Sciatic nerve (tissue), 2 donors: Measurements from ENCODE around the gene CFAP100. TPM values are rescaled to one million over a fixed set of nuclear protein-coding genes. Genes with fewer than 3 reads are reported as not detected.
A peak's percentile ranks its signal among the peaks of the same experiment; 100 is the strongest.

Source experiments
- ATAC-seq: fragments of 200-7000 bp; cut with Tn5 transposase; one replicate; pipeline ENCODE4 v1.9.1; 2020; ENCODE audit warnings: mild to moderate bottlenecking, moderate library complexity
- DNase-seq: peaks from one replicate; pipeline ENCODE4 v3.0.0-alpha.2; 2020; ENCODE audit warnings: low spot score
- intact Hi-C: fragments of 100-400 bp; cut with DNase I; formaldehyde crosslinking; loops from one replicate; pipeline ENCODE4 v1.14.2; 2022
- total RNA-seq: library from RNA; stranded (reverse); fragmentation: NEBNext Ultra II Directional; extraction: Animal tissue kit (Norgen Biotek cat#: 25700); gene quantifications from one replicate; pipeline ENCODE4 v1.2.1, GENCODE V29; 2021
- donor health status: DM: no; HTN: no; CAD: no.
- donor health status: DM: no; HTN: no; CAD: no.

The CFAP100 gene
- total RNA-seq, 1 donor from 2014 or later = 1.5 TPM

DNA sequence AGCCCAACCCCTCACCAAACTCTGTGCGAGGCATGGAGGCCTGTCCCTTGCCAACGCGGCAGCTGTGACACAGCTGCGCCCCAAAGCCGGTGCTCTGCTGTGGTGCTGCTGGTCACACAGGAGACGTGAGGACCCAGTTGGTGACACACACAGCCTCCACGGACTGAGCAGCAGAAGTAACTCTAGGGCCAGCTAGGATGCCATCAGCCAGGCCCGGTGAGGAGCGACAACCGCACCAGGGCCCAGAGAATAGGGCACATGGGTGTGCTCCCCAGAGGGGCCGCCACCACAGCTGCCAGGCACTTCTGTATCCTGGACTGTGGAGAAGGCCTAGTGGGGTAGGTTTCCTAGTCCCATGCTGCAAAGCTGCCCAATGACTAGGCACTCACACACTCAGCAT is 70.3 kb downstream of the CFAP100 start:
- peak; percentile 34 for DNase-seq
- intact Hi-C loops = no loop called here
- no peak for ATAC-seq

DNA sequence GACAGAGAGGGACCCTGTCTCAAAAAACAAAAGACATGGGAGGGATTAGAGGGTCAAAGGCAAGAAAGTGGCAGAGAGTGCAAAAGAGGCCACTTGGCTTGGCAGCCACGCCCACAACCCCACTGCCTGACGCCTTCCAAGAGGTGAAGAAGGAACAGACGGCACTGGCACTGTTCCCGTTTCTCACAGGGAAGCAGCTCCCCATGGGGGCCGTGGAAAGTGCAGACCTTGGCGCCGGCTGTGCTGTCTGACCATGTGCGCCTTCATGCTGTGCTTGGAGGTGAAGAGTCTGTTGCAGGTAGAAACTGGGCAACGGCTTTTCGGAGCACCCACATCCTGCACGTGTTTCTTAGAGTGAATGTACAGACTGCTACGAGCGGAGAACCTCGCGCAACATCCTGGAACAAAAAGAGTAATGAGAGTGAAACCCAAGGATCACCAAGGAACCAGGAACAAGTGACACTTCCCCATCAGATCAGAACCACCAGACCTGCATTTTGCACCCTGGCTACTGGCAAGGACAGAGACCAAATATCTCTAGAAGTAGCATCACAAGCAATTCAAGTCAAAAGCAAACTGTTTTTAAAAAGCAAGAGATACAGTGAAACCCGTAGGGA is 71.3 kb downstream of the CFAP100 start:
- intact Hi-C loops = no loop called here
- ATAC-seq (no peak), DNase-seq (peak; percentile 66)

DNA sequence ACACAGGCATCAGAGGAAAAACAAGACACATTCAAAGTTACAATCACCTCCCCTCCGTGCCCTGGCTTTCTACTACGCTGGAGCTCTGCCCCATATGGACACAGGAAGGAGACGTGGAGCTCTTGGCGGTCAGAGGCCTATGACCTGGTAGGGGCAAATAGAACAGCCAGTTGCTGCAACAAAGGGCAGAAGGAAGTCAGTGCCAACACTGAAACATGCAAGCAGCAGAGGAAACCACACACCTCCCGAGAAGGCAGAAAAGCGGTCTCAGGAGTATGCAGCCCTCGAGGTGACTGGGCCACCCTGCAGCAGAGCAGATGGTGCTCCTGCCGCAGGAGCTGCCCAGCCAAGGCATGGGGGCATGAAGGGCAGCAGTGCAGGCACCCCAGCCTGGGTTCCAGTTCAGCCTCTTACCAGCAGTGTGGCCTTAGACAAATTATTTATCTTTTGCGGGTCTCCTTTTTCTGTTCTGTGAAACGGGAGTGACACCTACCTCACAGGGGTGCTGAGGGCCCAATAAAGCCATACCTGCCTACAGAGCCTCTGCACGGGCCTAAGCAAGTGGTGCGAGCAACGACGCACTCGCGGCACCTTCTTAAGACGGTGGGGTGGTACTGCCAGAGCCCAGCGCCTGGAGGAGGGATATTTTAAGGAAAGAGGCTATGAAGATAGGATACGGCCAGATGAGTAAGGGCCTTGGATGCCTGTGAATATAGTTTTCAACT is 72.3 kb downstream of the CFAP100 start:
- ATAC-seq (no peak), DNase-seq (peak; percentile 48)
- intact Hi-C loops = no loop called here

DNA sequence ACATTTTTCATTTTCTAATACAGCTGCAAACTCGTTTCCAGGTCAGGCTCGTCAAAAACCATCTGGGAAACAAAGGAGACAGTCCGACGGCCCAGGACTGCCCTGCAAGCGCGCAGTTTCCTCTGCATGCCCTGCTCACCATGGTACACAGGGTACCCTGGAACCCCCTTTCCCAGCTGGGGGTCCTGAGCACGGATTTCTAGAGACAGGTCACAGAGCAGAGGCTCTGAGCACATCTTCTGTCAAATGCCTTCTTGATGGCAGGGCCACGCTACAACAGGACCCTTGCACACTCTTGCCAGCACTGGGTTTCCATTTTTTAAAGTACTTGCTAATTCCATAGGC is 72.9 kb downstream of the CFAP100 start:
- DNase-seq (peak; percentile 42), ATAC-seq (no peak)
- intact Hi-C loops = no loop called here

DNA sequence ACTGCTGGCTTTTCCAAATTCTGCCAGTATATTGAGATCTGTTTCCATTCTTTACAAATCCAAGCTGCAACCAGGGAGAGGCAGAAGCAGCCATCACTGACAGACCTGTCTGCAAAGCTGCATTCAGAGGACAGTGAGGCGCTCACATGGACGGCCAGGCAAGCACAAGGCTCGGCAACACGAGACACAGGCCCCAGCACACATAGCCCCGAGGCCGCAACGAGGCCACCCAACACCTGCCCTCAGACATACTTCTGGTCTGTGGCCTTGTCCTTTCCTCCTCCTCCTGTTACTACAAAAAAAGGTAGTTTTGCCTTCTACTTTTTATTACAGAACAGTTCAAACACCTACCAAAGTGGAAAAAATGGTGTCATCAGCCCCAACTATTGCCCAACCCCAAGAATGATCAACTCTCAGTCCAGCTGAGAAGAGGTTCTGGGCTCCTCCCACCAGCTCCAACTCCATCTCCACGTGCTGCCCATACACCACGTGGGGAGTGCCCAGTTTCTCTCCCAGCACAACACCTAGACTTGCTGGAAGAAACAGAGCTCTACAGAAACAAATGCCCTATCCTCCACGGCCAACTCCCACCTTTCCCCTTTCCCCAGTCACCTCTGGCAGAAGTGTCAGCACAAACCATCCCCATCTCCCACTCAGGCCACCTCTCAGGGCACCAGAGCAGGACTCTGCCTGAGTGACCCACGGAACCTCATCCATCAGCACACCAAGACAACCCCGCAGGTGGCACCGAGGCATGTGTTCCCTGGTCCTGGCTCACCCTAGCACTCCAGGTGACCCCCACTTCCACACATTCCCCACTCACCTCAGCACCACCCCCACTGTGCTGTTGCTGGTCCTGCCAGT is 73.6 kb downstream of the CFAP100 start:
- DNase-seq (peak; percentile 49), ATAC-seq (no peak)
- intact Hi-C loops = no loop called here

DNA sequence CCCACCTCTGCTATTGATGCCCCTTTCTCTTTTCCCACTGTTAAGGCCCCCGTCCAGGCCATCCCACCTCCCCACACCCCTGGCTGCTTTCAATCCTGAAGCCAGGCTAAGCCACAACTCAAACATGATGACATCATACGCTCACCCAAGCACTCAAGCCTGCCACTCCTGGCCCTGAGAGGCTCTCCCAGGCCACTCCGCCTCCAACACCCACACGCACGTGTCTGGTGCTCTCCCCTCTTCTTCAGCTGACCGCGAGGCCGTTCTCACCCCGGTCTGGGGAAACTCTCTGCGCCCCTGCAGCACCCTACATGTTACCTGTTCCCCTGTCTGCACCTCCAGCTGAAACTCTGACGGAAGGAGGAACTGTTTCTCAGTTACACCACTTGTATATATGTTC is 74.8 kb downstream of the CFAP100 start:
- DNase-seq (peak; percentile 50), ATAC-seq (no peak)
- intact Hi-C loops = no loop called here

DNA sequence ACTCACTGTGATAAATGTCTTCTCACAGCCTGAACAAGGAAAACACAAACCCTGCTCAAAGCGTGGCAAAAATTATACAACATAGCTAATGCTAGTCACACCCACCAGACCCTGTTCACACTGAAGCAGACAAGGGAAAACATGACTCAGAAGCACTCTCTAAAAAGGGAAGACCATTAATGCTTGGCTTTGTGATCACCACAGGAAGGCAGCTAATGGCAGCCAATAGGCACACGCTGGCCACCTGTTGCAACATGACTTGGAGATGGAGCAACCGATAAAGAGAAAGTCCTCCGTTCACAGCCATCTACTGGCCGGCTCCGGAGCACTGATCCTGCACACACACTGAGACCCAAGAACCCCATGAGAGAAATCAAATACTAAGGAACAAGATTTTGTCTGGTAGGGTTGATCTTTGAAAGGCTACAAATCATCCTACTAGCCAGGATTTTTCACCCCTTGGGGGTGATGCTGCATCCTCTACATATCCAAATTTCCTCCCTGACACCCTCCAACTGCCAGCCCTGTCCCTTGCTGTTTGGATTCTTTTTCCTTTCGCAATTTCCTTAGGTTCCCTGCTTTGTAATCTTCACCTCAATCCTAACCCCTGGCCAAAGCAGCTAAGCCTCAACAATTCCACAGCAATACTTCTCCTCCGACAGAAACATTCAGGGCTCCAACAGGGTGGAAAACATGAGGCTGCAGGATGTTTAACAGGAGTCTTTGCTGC is 77.7 kb downstream of the CFAP100 start:
- DNase-seq (peak; percentile 76), ATAC-seq (peak; percentile 60)
- intact Hi-C loops = no loop called here

DNA sequence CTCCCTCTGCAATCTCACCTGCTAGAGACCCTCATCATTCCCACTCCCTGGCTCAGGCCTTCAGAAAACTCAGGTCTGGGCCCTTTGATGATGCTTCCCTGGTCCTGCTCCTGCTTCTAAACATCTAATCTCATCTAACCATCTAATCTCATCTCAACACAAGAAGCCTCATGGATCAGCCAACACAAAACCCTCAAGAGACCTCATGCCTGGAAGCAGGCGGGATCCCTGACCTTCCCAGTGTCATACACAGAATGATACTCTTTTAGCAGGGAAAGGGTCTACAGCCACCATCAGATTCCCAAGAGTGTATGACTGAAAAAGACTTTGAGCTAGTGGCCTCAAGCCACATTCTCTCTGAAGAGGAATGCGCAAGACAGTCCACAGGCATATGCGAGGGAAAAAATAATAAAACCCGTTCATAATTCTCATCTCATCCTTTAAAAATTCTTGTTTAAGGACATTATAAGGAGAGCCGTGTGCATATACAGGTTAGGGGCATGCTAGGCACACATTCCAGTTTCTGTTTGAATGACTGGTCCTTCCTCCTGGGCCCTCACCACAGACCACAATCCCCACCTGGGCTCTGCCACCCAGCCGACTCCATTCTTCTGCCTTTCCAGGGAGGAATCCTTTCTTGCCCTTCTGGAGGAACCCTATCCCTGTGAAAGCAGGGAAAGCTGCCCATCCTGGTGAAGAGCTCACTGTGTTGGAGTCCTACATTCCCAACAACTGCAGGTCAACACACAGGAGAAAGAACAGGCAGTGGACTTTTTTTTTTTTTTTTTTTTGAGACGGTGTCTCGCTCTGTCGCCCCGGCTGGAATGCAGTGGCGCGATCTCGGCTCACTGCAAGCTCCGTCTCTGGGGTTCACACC is 78.8 kb downstream of the CFAP100 start:
- DNase-seq (no peak), ATAC-seq (no peak)
- intact Hi-C loops = loop anchor here (1.0 kb wide), 1 partner anchor 40 kb away; no protein-coding TSS in a partner anchor

DNA sequence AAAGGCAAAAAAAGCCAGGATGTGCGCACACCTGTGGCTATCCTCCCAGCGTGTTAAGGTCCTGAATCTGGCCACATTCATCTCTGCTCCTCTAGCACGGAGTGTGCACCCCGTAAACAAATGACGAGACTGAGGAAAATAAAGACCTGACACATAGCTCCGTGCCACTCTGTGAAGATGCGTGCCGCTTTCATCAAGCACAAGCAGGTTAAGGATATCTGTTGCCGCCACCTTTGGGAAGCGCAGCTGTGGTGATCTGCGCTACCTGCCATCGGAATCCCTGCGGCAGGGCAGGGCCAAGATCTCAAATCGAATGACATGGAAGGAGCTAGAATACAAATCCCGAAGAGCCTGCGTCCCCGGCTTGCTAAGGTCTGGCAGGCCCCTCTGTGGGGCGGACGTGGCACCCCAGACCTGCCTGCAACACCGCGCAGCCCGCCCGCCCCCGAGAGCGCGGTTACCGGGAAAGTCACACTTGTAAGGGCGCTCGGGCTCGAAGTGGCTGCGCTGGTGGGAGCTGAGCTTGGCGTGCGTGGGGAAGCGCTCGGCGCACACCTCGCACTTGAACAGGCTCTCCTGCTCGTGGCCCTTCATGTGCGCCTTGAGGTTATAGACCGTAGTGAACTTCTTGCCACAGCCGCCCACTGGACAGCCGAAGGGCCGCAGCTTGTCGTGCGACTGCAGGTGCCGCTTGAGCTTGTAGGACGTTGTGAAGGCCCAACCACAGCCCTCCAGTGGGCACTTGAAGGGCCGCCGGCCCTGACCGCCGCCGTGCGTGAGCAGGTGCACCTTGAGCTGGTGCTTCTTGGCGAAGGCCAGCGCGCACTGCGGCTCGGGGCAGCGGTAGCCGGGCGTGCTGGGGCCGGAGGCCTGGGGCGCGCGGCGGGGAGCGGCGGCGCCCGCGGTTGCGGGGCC is 80.0 kb downstream of the CFAP100 start:
- DNase-seq = peak; percentile 67
- no peak for ATAC-seq
- intact Hi-C loops = loop anchor here (1.0 kb wide), 1 partner anchor 41 kb away; no protein-coding TSS in a partner anchor

DNA sequence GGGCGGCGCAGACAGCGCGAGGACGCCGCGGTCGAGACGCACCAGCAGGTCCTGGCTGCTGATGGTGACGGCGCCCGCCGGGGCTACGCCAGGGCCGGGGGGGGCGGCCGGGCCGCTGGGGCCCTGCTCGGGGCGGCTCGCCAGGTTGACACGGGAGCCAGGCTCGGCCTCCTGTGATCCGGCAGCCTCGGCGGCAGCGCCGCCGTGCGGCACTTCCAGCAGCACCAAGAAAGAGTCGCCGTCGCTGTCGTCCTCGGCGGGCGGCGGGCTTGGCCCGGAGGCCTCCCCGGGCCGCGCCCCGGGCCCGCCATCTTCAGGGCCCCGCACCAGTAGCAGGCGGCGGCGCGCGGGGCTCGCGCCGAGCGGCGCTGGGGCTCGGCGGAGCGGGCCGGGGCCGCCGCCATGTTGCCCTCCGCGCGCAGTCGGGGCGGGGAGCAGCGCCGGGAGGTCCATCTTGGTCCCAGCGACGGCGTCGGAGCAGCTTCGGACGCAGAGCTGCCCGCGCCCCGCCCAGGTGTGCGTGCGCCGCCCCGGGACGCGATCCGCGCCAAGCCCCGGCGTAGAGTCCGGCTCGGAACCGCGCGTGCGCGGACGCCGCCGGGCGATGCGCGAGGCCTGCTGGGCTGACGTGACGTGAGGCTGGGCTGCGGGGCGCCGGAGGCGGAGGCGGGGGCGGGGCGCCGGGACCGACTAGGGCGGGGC is 80.9 kb downstream of the CFAP100 start, which contains the start of gene ZXDC:
TSS of gene ZXDC (minus strand) at position 479 of the 702 bp plus-strand sequence. CDS start at position 453, 26 bp downstream.
- ATAC-seq (peak; percentile 91), DNase-seq (peak; percentile 96)
- intact Hi-C loops = no loop called here

DNA sequence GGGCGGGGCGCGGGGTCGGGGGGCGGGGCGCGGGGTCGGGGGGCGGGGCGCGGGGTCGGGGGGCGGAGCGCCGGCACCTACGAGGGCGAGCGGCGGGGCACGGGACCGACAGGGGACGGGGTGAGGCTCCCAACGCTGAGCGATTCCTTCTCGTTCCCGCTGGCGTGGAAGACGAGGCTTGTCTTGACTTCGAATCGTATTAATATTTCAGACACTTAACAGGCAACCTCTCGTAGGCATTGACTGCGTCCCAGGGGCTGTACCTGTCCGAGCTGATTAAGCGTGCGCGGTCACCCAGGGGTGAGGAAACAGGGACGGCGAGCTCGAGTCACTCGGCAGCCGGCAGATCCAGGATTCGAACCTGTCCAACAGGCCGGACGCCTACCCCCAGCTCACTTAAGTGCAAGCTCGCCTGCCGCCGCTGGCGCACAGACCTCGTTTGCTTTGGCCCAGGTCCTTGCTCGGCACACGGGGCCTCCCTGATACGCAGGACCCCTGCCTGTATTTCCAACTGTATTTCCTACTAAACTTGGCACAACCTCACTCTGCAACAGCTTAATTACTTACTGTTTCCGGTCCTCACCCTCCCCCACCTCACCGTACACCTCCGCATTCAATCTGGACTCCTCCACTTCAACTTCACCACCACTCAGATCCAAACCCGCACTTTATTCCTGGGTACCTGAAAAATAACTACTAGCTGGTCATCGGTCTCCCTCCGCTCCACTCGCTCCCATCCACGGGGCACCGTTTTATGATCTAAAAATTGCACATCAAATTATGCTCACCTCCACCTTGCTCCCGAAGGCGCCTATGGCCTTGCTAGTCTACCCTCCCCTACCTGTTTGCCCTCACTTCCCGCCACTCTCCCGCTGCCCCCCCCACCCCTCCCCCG is 81.7 kb downstream of the CFAP100 start:
- intact Hi-C loops = no loop called here
- ATAC-seq (peak; percentile 79), DNase-seq (peak; percentile 82)

DNA sequence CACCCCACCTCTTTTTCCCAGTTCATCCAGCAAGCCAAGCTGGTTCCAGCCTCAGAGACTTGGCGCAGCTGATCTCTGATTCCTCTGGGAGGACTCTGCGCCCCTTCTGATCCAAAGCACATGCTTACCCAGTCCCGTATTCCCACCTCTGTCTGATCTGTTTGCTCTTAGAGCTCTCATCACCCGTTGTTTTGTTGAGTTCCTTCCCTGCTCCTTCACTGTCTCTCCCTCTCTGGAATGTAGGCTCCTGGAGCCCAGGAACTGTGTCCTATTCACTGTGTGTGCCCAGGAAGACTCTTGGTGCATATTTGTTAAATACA is 82.3 kb downstream of the CFAP100 start:
- ATAC-seq (peak; percentile 1), DNase-seq (peak; percentile 10)
- intact Hi-C loops = no loop called here

DNA sequence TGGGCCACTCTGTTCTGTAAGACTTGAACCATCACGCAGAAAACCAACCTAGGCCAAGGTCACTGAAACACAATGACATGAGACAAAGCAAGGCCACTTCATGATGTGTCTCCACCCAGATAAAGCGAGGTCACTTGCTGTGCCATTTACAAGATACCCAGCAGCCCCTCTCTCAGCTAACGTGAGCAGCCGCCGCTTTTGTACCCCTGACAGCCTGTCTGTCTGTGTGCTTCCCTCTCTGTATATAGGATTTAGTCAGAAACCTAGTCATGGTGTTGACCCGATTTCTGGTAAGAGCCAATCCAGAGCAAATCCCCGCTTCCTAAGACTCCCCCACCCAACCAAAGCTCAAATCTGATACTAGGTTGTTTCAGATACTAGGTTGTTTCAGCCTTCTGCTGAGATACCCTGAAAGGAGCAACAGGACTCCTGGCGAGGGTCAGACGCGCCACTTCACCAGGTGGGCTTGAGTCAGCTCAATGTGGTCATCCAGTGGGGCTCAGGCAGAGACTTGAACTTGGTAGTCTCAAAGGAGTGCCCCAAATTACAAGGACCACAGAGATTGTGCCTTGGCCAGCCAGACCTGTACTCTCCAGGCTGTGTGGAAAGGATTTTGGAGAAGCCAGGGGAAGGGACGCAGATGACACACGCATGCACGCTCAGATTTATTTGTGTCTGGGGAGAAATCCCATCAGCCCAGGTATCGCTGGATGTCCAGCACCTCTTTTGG is 84.0 kb downstream of the CFAP100 start:
- intact Hi-C loops = no loop called here
- ATAC-seq = no peak

DNA sequence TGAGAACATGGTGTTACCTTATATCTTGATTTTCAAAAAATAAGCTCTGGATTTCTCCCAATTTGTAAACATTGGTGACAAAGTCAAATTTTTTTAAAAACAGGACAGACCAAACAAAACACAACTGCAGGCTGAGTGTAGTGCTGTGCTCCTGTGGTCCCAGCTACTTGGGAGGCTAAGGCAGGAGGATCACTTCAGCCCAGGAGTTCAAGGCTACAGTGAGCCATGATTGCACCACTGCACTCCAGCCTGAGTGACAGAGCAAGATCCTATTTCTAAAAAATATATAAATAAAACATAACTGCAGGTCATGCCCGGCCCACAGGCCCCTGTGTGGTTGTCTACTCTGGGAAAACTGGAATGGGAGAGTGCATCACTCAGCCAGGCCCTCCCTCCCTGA is 84.9 kb downstream of the CFAP100 start:
- ATAC-seq = no peak
- no peak for DNase-seq
- intact Hi-C loops = no loop called here

More for the DNA sequence above, 84.0 kb downstream of the CFAP100 start:
- DNase-seq = no peak

DNA sequence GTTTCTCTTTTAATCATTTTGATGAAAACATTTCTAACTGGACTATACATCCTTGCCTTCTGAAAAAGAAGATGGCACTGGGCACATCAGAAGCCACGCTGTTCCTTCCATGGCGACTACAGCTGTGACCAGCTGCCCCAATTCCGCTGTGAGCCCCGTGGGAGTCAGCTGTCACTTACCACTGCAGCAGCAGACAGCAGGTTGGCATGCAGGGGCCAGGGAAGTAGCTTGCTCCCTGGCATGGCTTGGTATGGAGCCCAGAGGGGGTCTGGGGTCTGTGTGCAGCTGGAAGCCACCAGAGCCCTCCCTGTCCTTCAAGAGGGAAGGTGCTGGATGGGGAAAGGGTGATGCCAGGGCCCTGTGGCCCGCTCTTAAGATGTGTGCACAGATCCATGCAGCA is 85.5 kb downstream of the CFAP100 start:
- intact Hi-C loops = no loop called here
- DNase-seq (no peak), ATAC-seq (no peak)
